WTC11 (cell line): ENCODE results near the gene AFF2.

Experiments used
- ATF6 ChIP-seq: sonication (generic); formaldehyde crosslinking; IDR thresholded peaks from 2 replicates; pipeline ENCODE4 v1.8.1; 2023; ENCODE audit warnings: mild to moderate bottlenecking, missing genetic modification reagents
- CREB1 ChIP-seq: sonication (generic); formaldehyde crosslinking; IDR thresholded peaks from 2 replicates; pipeline ENCODE4 v1.8.0; 2023; ENCODE audit warnings: mild to moderate bottlenecking, missing genetic modification reagents
- CTCF ChIP-seq: fragments of 200-600 bp; IDR thresholded peaks from 2 replicates; pipeline ENCODE4 v1.8.0; 2022; ENCODE audit warnings: antibody characterized with exemption
- E2F4 ChIP-seq: sonication (generic); formaldehyde crosslinking; IDR thresholded peaks from 2 replicates; pipeline ENCODE4 v1.8.1; 2022; ENCODE audit warnings: low read depth, mild to moderate bottlenecking, moderate library complexity, missing genetic modification reagents, borderline replicate concordance
- ELF4 ChIP-seq: sonication (generic); formaldehyde crosslinking; IDR thresholded peaks from 2 replicates; pipeline ENCODE4 v1.8.1; 2022; ENCODE audit warnings: low read depth, mild to moderate bottlenecking, moderate library complexity, missing genetic modification reagents
- IRF1 ChIP-seq: sonication (generic); formaldehyde crosslinking; IDR thresholded peaks from 2 replicates; pipeline ENCODE4 v1.8.0; 2023; ENCODE audit warnings: missing genetic modification reagents
- MAX ChIP-seq: sonication (generic); formaldehyde crosslinking; IDR thresholded peaks from 2 replicates; pipeline ENCODE4 v1.8.0; 2022; ENCODE audit warnings: mild to moderate bottlenecking, missing genetic modification reagents
- NR2C2 ChIP-seq: sonication (generic); formaldehyde crosslinking; IDR thresholded peaks from 2 replicates; pipeline ENCODE4 v1.8.0; 2022; ENCODE audit warnings: mild to moderate bottlenecking, missing genetic modification reagents
- TEAD4 ChIP-seq: sonication (generic); formaldehyde crosslinking; IDR thresholded peaks from 2 replicates; pipeline ENCODE4 v1.8.0; 2022; ENCODE audit warnings: mild to moderate bottlenecking, missing genetic modification reagents
- USF2 ChIP-seq: sonication (generic); formaldehyde crosslinking; IDR thresholded peaks from 2 replicates; pipeline ENCODE4 v1.8.1; 2023; ENCODE audit warnings: mild to moderate bottlenecking, missing genetic modification reagents, moderate library complexity
- ZNF263 ChIP-seq: sonication (generic); formaldehyde crosslinking; IDR thresholded peaks from 2 replicates; pipeline ENCODE4 v1.8.1; 2022; ENCODE audit warnings: low read depth, mild to moderate bottlenecking, moderate library complexity, missing genetic modification reagents

GRCh38 chrX:148728901-148729300 lies 228.5 kb downstream of the AFF2 start:
- TF ChIP-seq MAX (CRISPR knock-in tag) (no peak), CTCF (no peak), ZNF263 (no peak), CREB1 (CRISPR knock-in tag) (no peak), TEAD4 (CRISPR knock-in tag) (no peak), NR2C2 (no peak), ELF4 (CRISPR knock-in tag) (no peak), ATF6 (CRISPR knock-in tag) (no peak), E2F4 (CRISPR knock-in tag) (no peak), IRF1 (CRISPR knock-in tag) (no peak), USF2 (no peak)
